Left lung (tissue), 10 donors: ENCODE data around the gene RAVER1. TPM values are rescaled to one million over a fixed set of nuclear protein-coding genes. Genes with fewer than 3 reads are reported as not detected.

Experiments
- ATAC-seq: fragments of 200-7000 bp; cut with Tn5 transposase; one replicate; pipeline ENCODE4 v1.9.1; 2020; ENCODE audit warnings: moderate library complexity
- DNase-seq, 4 donors: peaks; one replicate each; pipeline ENCODE4 v3.0.0-alpha.2; 2013 to 2020
- H3K27ac ChIP-seq, 2 donors: fragments of 200-600 bp; sonication (generic) in 1 of 2; one replicate each; pipeline versions ENCODE4 v1.5.0 to v1.8.0; 2020 to 2021
- H3K27me3 ChIP-seq, 2 donors: fragments of 200-600 bp; sonication (generic) in 1 of 2; one replicate each; pipeline versions ENCODE4 v1.5.0 to v1.8.0; 2020 to 2021
- H3K36me3 ChIP-seq, 2 donors: fragments of 200-600 bp; sonication (generic) in 1 of 2; one replicate each; pipeline versions ENCODE4 v1.5.0 to v1.8.0; 2020 to 2021
- H3K4me1 ChIP-seq, 2 donors: fragments of 200-600 bp; one replicate each; pipeline ENCODE4 v1.8.0; 2021
- H3K4me3 ChIP-seq, 2 donors: fragments of 200-600 bp; sonication (generic) in 1 of 2; one replicate each; pipeline versions ENCODE4 v1.5.0 to v1.8.0; 2020 to 2021; ENCODE audit warnings: mild to moderate bottlenecking in 1 of 2
- H3K9me3 ChIP-seq, 2 donors: fragments of 200-600 bp; sonication (generic) in 1 of 2; one replicate each; pipeline versions ENCODE4 v1.5.0 to v1.8.0; 2020 to 2021
- CTCF ChIP-seq, 2 donors: fragments of 200-600 bp; sonication (generic) in 1 of 2; IDR thresholded peaks; one replicate each; pipeline versions ENCODE4 v1.5.0 to v1.8.0; 2021; ENCODE audit warnings: antibody characterized with exemption in 2 of 2
- intact Hi-C, 2 donors: fragments of 100-400 bp; cut with DNase I; formaldehyde crosslinking; loops; one replicate each; pipeline versions ENCODE4 v1.11.2 to v1.14.2; 2022
- polyA plus RNA-seq, 6 donors: library from polyadenylated mRNA; unstranded; fragments of 120-200 nt; gene quantifications; one replicate each; pipeline ENCODE4 v1.2.1, GENCODE V29; 2013; ENCODE audit not compliant: insufficient read length in 6 of 6
- total RNA-seq, 2 donors: library from RNA; stranded (reverse); fragmentation: NEBNext Ultra II Directional; extraction: Animal tissue kit (Norgen Biotek cat#: 25700); gene quantifications; one replicate each; pipeline ENCODE4 v1.2.1, GENCODE V29; 2021
- donor health status: DM: no; HTN: yes; CAD: no.
- donor health status: DM: no; HTN: no; CAD: no.

The RAVER1 gene
- total and polyA plus RNA-seq, 8 donors = 21.6 to 39.0 (median 29.7) TPM

- Histone ChIP-seq H3K4me1 (peaks cover 10 to 94% of the 10 kb centered on the region in 2 donors), H3K9me3 (no peaks in the 10 kb centered on the region), H3K36me3 (peaks cover 0 to 100% of the 10 kb centered on the region in 2 donors), H3K27ac (peak overlapping the region; percentile 41 to 65), H3K4me3 (no peak overlapping the region), H3K27me3 (no peaks in the 10 kb centered on the region)
- TF ChIP-seq CTCF (IDR thresholded peaks at IDR 0.05) = no peak
- peak; percentile 3 for ATAC-seq
- intact Hi-C loops = no loop called here
- no peak for DNase-seq
Measured at GRCh38 chr19:10279737-10280442, 53.4 kb downstream of the RAVER1 start.

DNA sequence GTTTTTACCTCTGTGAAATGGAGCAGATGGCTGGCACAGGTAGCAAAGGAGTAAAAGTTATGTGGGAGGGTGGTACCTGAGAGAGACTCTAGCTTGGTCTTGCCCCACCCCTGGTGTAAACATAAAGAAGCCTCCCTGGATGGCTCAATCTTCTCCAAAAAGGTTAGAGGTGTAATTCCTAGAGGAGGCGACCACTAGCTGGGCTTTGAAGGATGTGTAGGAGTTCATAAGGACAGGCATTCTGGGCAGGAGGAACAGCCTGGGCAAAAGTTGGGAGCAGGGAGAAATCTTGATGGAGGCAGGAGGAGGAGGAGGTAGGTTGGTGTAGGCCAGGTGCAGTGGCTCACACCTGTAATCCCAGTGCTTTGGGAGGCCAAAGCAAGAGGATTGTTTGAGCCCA lies 54.4 kb downstream of the RAVER1 start:
- Histone ChIP-seq H3K4me3 (no peak overlapping the region), H3K36me3 (peaks cover 0 to 100% of the 10 kb centered on the region in 2 donors), H3K27me3 (no peaks in the 10 kb centered on the region), H3K27ac (peak overlapping the region; percentile 33 to 65), H3K4me1 (peaks cover 10 to 94% of the 10 kb centered on the region in 2 donors), H3K9me3 (no peaks in the 10 kb centered on the region)
- no peak for DNase-seq
- intact Hi-C loops = no loop called here
- no peak for ATAC-seq
- TF ChIP-seq CTCF (IDR thresholded peaks at IDR 0.05) = no peak

- peaks cover 10 to 95% of the 10 kb centered on the region in 2 donors for H3K4me1 ChIP-seq
- no peaks in the 10 kb centered on the region for H3K9me3 ChIP-seq
- TF ChIP-seq CTCF (IDR thresholded peaks at IDR 0.05) = no peak
- H3K36me3 ChIP-seq = peaks cover 0 to 100% of the 10 kb centered on the region in 2 donors
- no peak for DNase-seq
- intact Hi-C loops = no loop called here
- no peak for ATAC-seq
- no peaks in the 10 kb centered on the region for H3K27me3 ChIP-seq
- no peak overlapping the region for H3K4me3 ChIP-seq
- H3K27ac ChIP-seq = peak overlapping the region; percentile 59 to 65
Measured at GRCh38 chr19:10277795-10278589, 55.3 kb downstream of the RAVER1 start.

DNA sequence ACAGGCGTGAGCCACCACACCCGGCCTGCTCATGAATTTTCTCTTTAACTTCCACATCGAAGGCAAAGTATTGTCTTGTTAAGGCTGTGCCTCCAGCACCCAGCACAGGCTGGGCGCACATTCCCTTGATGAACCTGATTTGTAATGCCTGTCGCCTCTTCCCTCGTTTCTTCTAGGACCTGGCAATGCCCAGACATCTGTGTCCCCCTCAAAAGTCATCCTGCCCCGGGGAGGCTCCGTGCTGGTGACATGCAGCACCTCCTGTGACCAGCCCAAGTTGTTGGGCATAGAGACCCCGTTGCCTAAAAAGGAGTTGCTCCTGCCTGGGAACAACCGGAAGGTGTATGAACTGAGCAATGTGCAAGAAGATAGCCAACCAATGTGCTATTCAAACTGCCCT lies 58.7 kb downstream of the RAVER1 start:
- no peak for ATAC-seq
- H3K4me3 ChIP-seq = peak overlapping the region in 1 of 2 donors; percentile 65
- H3K4me1 ChIP-seq = peaks cover 14 to 88% of the 10 kb centered on the region in 2 donors
- intact Hi-C loops = loop anchor here in 1 of 2 donors (5.0 kb wide), 1 partner anchor 118 kb away; no protein-coding TSS in a partner anchor
- DNase-seq = no peak
- no peaks in the 10 kb centered on the region for H3K27me3 ChIP-seq
- no peaks in the 10 kb centered on the region for H3K9me3 ChIP-seq
- H3K36me3 ChIP-seq = peaks cover 0 to 70% of the 10 kb centered on the region in 2 donors
- H3K27ac ChIP-seq = peak overlapping the region; percentile 31 to 96
- no peak for TF ChIP-seq CTCF (IDR thresholded peaks at IDR 0.05)

DNA sequence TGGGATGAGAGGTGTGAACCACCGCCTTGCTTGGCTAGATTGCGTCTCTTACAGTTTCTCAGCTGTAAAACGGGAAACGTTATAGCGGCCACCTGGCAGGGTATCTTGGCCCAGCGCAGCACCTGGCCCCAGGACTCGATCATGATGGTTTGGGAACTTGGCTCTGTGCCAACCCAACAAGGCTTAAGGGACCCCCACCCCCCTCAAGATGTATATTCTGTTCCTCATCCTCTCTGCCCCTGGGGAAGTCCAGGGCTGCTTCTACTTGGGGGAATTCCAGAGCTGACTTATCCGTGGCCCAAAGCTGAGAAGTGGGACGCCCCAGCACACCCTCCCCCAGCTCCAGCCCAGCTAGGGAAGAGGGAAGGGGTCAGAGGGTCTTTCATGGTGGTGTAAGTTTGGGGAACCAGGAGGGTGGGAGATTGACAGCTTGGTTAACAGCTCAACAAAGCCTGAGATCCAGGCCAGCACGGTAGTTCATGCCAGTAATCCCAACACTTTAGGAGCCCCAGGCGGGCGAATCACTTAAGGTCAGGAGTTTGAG lies 61.7 kb downstream of the RAVER1 start:
- peaks cover 3 to 76% of the 10 kb centered on the region in 2 donors for H3K4me1 ChIP-seq
- intact Hi-C loops = loop anchor here in 1 of 2 donors (5.0 kb wide), 1 partner anchor 121 kb away; no protein-coding TSS in a partner anchor
- H3K27me3 ChIP-seq = no peaks in the 10 kb centered on the region
- ATAC-seq (peak; percentile 2), DNase-seq (no peak)
- peak overlapping the region; percentile 51 to 65 for H3K4me3 ChIP-seq
- H3K9me3 ChIP-seq = no peaks in the 10 kb centered on the region
- no peak for TF ChIP-seq CTCF (IDR thresholded peaks at IDR 0.05)
- H3K36me3 ChIP-seq = peaks cover 0 to 41% of the 10 kb centered on the region in 2 donors
- H3K27ac ChIP-seq = peak overlapping the region; percentile 96 to 99
